Ammon's horn (tissue), 1 donor: Measurements from ENCODE around the gene DLEC1.

Source experiments
- DNase-seq: peaks from one replicate; pipeline ENCODE4 v3.0.0-alpha.2; 2016; ENCODE audit warnings: low spot score

The DLEC1 gene

GRCh38 chr3:38039101-38039898 lies at the start of gene DLEC1:
Gene DLEC1, plus strand, starts transcription at chr3:38039208. Its CDS starts 18 bp downstream, at chr3:38039226.
- peak; percentile 61 for DNase-seq

DNA sequence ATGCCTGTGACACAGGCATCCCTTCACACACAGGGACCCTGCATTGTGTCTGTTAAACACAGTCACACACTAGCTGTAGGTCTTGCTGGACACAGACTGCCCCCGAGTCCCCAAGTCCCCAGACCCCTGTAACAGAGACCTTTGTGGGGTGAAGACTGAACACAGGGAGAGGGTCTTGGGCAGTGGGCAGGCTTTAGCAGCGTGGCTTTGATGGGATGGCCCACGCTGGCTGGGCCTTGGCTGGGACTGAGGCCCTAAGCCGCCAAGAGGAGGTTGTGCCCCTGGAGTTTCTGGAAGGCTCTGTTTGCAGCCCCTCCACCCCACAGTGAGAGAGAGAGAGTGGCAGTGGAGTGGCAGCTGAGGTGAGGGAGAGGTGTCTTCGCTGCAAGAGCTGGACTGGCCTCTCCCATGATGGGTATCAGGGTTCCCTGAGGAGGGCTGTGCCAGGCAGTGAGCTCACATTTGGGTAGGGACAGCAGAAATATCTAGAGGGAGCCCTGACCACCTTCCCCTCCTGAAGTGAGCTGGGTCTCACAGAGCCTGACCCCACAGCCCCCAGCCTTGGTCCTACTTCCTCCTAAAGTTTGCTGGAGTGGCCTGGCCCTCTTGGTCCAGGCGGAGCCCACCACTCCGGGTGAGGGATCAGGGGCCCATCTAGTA lies 49.1 kb upstream of the DLEC1 start:
- DNase-seq = no peak

DNA sequence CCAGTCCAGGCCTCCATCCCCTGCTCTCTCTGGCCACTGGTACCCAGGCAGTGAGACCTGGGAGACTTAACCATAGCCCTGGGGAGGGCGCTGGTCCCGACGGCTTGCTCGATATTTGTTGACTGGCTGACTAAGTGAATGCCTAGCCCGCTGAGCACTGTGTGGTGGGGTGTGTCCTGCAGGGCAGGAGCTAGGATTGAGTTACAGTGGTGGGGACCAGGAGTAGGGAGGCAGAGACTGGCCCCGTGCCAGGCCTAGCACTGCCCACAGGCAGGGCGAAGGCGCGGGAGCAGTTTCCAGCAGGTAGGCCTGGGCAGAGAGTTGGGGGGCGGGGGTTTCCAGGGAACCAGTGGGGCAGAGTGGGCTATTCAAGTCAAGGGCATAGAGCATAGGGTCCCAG lies 48.5 kb upstream of the DLEC1 start, which contains the start of gene VILL:
Gene VILL, plus strand, starts transcription at position 260 of the 400 bp plus-strand sequence. CDS start 2,887 bp downstream, outside the sequence.
- no peak for DNase-seq

- DNase-seq = no peak
These were observed 47.9 kb upstream of the DLEC1 start for GRCh38 chr3:37991109-37991508.

DNA sequence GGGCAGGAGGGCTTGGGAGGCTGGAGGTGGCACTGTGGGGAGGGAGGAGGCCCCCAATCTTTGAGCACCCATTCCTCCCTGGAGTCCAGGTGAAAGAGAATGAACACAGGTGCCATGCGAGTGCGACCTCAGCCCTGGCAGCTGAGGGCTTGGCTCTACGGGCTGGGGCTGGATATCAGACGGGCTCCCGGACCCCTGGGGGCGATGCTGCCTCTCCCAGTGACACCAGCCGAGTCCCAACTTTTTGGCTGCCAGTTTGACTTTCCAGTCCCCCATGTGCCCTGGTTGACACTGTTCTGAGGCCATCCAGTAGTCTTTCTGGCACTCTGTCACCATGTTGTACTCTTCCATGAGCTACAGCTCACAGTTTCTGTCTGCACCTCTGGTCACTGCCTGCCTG lies 47.2 kb upstream of the DLEC1 start:
- DNase-seq = no peak

- DNase-seq = no peak
These were observed 46.5 kb upstream of the DLEC1 start for GRCh38 chr3:37992271-37993066.

- no peak for DNase-seq
These were observed 45.9 kb upstream of the DLEC1 start for GRCh38 chr3:37993067-37993455.

DNA sequence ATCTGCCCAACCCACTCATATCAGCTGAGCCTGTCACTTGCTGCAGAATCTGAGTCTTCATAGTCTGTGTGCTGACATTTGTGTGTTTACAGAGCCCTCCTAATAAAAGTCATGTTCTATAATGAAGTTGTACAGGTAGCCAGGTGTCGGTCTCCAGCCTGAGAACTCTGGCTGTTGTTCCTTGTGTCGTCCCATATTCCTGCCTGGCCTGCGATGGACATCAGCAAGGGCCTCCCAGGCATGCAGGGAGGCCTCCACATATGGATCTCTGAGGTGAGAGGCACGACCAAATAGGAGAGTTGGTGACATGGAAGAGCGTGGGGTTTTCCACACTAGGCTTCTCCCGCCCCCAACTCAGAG lies 45.6 kb upstream of the DLEC1 start:
- DNase-seq = no peak

DNA sequence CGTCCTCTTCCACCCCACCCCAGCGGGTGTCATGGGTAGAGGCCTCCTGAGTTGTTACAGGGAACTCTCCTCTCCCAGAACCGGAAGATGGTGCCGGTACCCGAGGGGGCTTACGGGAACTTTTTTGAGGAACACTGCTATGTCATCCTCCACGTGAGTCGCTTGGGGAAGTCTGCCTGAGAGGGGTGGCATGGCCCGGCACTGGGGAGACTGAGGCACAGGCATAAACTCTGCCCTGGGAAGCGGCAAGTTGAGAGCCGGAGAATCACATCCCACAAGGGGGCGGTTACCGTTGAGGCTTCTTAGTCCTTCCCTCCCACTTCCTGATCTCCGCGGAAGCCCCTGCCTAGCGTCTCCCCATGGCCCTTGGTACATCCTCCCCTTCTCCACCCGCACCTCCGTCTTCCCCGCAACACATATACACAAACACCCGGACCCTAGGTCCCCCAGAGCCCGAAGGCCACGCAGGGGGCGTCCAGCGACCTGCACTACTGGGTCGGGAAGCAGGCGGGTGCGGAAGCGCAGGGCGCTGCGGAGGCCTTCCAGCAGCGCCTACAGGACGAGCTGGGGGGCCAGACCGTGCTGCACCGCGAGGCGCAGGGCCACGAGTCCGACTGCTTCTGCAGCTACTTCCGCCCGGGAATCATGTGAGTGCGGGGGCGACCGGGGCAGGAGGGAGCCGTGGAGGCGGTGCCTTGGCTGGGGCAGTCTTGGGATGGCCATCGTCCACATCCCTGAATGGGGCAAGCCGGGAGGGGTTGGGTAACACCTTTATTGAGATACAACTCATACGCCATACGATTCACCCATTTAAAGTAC lies 45.0 kb upstream of the DLEC1 start:
- DNase-seq = peak; percentile 80

- DNase-seq = no peak
These were observed 44.4 kb upstream of the DLEC1 start for GRCh38 chr3:37994639-37994972.

GRCh38 chr3:37995652-37996641 lies 43.1 kb upstream of the DLEC1 start:
- DNase-seq = no peak

- peak; percentile 80 for DNase-seq
These were observed 42.2 kb upstream of the DLEC1 start for GRCh38 chr3:37996785-37997301.

DNA sequence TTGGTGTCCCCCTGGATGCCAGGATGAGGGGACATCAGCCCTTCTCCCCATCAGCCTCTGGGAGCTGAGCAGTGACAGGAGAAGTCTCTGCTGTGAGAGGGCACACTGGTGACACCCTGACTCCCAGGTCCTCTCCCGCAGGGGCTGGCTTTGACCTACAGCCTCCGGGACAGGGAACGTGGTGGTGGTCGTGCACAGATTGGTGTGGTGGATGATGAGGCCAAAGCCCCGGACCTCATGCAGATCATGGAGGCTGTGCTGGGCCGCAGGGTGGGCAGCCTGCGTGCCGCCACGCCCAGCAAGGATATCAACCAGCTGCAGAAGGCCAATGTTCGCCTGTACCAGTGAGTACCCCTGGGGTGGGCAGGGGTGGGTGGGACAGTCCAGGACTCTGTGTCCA lies 41.7 kb upstream of the DLEC1 start:
- DNase-seq = no peak

DNA sequence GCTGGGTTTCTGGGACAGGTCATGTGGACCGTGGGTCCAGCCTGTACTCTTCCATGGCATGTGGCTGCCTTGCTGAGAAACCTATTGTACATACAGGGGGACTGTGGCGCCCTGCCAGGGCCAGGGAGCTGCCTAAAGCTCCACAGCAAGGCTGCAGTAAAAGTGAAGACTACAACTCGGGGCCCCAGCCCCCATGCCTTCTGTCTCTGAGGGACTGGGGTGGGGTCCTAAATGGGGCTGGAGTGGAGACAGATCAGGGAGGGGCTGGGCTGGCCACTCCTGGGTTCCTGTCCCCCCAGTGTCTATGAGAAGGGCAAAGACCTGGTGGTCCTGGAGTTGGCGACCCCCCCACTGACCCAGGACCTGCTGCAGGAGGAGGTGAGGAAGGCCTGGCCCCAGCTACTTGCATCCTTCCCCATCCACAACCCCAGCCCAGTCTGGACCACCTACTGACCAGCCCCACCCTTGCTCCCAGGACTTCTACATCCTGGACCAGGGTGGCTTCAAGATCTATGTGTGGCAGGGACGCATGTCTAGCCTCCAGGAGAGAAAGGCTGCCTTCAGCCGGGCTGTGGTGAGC lies 41.1 kb upstream of the DLEC1 start:
- no peak for DNase-seq

- no peak for DNase-seq
These were observed 39.2 kb upstream of the DLEC1 start for GRCh38 chr3:37999836-38000235.

DNA sequence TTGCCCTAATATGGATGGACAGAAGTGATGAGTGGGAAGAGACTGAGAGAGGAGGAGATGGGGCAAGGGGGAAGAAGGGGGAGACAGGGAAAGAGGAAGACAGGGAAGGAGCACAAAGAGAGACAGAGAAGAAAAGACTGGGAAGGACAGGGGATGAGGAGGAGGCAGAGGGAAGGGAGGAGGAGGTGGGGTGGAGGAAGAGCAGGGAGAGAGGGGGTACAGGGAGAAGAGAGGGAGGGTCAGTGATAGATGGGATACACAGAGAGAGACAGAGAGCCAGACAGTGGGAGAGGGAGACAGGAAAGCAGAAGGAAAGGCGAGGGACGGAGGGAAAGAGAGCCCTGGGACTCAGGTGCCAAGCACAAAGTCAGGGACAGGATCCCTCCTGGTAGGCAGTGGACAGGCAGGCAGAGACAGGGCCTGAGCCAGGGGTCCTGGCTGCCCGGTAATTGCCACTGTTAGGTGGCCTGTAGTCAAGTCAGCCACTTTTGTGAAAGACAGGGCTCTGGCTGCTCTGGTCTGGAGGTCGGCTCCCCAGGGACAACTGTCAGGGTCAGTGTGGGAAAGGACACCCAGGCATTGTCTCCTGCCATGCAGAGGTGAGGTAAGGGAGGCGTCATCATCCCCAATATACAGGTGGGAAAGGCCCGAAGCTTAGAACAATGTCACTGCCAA lies 38.6 kb upstream of the DLEC1 start:
- DNase-seq = no peak

GRCh38 chr3:38000965-38001455 lies 38.0 kb upstream of the DLEC1 start:
- DNase-seq = peak; percentile 49

- DNase-seq = no peak
These were observed 37.4 kb upstream of the DLEC1 start for GRCh38 chr3:38001456-38002081.
